SK-N-SH treated with all-trans-retinoic acid at 6 μM for 48 hours (cell line): ENCODE data around the gene SLX4IP.
A peak's percentile ranks its signal among the peaks of the same experiment; 100 is the strongest.

Source experiments
- ATAC-seq: fragments of 200-7000 bp; cut with Tn5 transposase; 3 replicates; pipeline ENCODE4 v1.9.1; 2020; ENCODE audit warnings: mild to moderate bottlenecking, moderate library complexity
- ARNTL ChIP-seq: fragments of 450-650 bp; formaldehyde crosslinking; IDR thresholded peaks from 2 replicates; pipeline ENCODE4 v1.5.0; 2020; ENCODE audit warnings: low read depth, mild to moderate bottlenecking, moderate library complexity, borderline replicate concordance
- CREB5 ChIP-seq: fragments of 250-450 bp; sonication (Bioruptor Pico); IDR thresholded peaks from 2 replicates; pipeline ENCODE4 v1.5.1; 2020; ENCODE audit warnings: low read depth, mild to moderate bottlenecking, moderate library complexity
- CSRNP3 ChIP-seq: fragments of 250-450 bp; sonication (Bioruptor Pico); IDR thresholded peaks from 2 replicates; pipeline ENCODE4 v1.5.1; 2021; ENCODE audit warnings: mild to moderate bottlenecking, moderate library complexity
- GLIS3 ChIP-seq: fragments of 250-450 bp; sonication (Bioruptor Pico); IDR thresholded peaks from 2 replicates; pipeline ENCODE4 v1.5.0; 2020; ENCODE audit warnings: mild to moderate bottlenecking, moderate library complexity
- ISL1 ChIP-seq: fragments of 250-450 bp; sonication (Bioruptor Pico); IDR thresholded peaks from 2 replicates; pipeline ENCODE4 v2.1.2; 2022; ENCODE audit warnings: mild to moderate bottlenecking, moderate library complexity
- OSR1 ChIP-seq: fragments of 250-450 bp; sonication (Bioruptor Pico); IDR thresholded peaks from 2 replicates; pipeline ENCODE4 v1.8.0; 2022; ENCODE audit warnings: moderate library complexity, mild to moderate bottlenecking, inconsistent platforms
- PATZ1 ChIP-seq: fragments of 250-450 bp; sonication (Bioruptor Pico); IDR thresholded peaks from 2 replicates; pipeline ENCODE4 v1.8.0; 2020; ENCODE audit warnings: mild to moderate bottlenecking, moderate library complexity, borderline replicate concordance
- POU6F1 ChIP-seq: fragments of 250-450 bp; sonication (Bioruptor Pico); IDR thresholded peaks from 2 replicates; pipeline ENCODE4 v1.8.0; 2021; ENCODE audit warnings: low read depth, mild to moderate bottlenecking, moderate library complexity, borderline replicate concordance
- RARB ChIP-seq: fragments of 250-450 bp; sonication (Bioruptor Pico); IDR thresholded peaks from 2 replicates; pipeline ENCODE4 v1.8.0; 2021; ENCODE audit warnings: mild to moderate bottlenecking, moderate library complexity
- SNAI2 ChIP-seq: fragments of 250-450 bp; sonication (Bioruptor Pico); IDR thresholded peaks from 2 replicates; pipeline ENCODE4 v1.5.0; 2020; ENCODE audit warnings: mild to moderate bottlenecking, moderate library complexity
- TOX ChIP-seq: fragments of 250-450 bp; sonication (Bioruptor Pico); IDR thresholded peaks from 2 replicates; pipeline ENCODE4 v1.8.0; 2021; ENCODE audit warnings: mild to moderate bottlenecking, moderate library complexity, borderline replicate concordance
- TSHZ2 ChIP-seq: fragments of 250-450 bp; sonication (Bioruptor Pico); IDR thresholded peaks from 2 replicates; pipeline ENCODE4 v1.5.0; 2020; ENCODE audit warnings: mild to moderate bottlenecking, moderate library complexity
- ZC3H10 ChIP-seq: fragments of 250-450 bp; sonication (Bioruptor Pico); IDR thresholded peaks from 2 replicates; pipeline ENCODE4 v1.5.1; 2021; ENCODE audit warnings: mild to moderate bottlenecking, moderate library complexity
- ZFP3 ChIP-seq: fragments of 250-450 bp; sonication (Bioruptor Pico); IDR thresholded peaks from 2 replicates; pipeline ENCODE4 v1.5.0; 2020; ENCODE audit warnings: mild to moderate bottlenecking, moderate library complexity
- ZFP30 ChIP-seq: fragments of 450-650 bp; formaldehyde crosslinking; IDR thresholded peaks from 2 replicates; pipeline ENCODE4 v1.5.0; 2022; ENCODE audit warnings: mild to moderate bottlenecking, moderate library complexity
- ZNF565 ChIP-seq: fragments of 450-650 bp; formaldehyde crosslinking; conservative IDR thresholded peaks from 2 replicates; pipeline ENCODE4 v1.5.0; 2020; ENCODE audit warnings: low read depth, mild to moderate bottlenecking, moderate library complexity
- ZNF70 ChIP-seq: fragments of 450-650 bp; formaldehyde crosslinking; IDR thresholded peaks from 2 replicates; pipeline ENCODE4 v1.5.0; 2020; ENCODE audit warnings: mild to moderate bottlenecking, moderate library complexity

SLX4IP gene

GRCh38 chr20:10662661-10663458 is 227.8 kb downstream of the SLX4IP start:
- ATAC-seq, result no peak
- TF ChIP-seq ISL1 (no peak), ARNTL (CRISPR knock-in tag) (no peak), ZNF565 (CRISPR knock-in tag) (no peak), ZNF70 (CRISPR knock-in tag) (no peak), PATZ1 (no peak), OSR1 (CRISPR knock-in tag) (no peak), GLIS3 (CRISPR knock-in tag) (no peak), ZFP30 (CRISPR knock-in tag) (no peak), CSRNP3 (CRISPR knock-in tag) (no peak), TSHZ2 (CRISPR knock-in tag) (no peak)
- TF ChIP-seq, all 23 proteins: peak for 0

GRCh38 chr20:10663756-10664155 is 228.7 kb downstream of the SLX4IP start:
- no peak for ATAC-seq
- TF ChIP-seq SNAI2 (CRISPR knock-in tag), result no peak
- no peak for TF ChIP-seq ZNF70 (CRISPR knock-in tag)
- no peak for TF ChIP-seq ZFP30 (CRISPR knock-in tag)
- no peak for TF ChIP-seq POU6F1 (CRISPR knock-in tag)
- no peak for TF ChIP-seq GLIS3 (CRISPR knock-in tag)
- TF ChIP-seq CREB5 (CRISPR knock-in tag), result no peak
- TF ChIP-seq OSR1 (CRISPR knock-in tag), result no peak
- TF ChIP-seq ZC3H10 (CRISPR knock-in tag), result no peak
- TF ChIP-seq ISL1, result no peak

GRCh38 chr20:10665027-10665561 is 230.0 kb downstream of the SLX4IP start:
- ATAC-seq, result peak; percentile 51
- no peak for TF ChIP-seq ARNTL (CRISPR knock-in tag)
- no peak for TF ChIP-seq TOX (CRISPR knock-in tag)
- TF ChIP-seq ZFP3 (CRISPR knock-in tag), result no peak
- no peak for TF ChIP-seq ISL1
- no peak for TF ChIP-seq CREB5 (CRISPR knock-in tag)
- no peak for TF ChIP-seq RARB (CRISPR knock-in tag)
- TF ChIP-seq TSHZ2 (CRISPR knock-in tag), result no peak
- no peak for TF ChIP-seq PATZ1
- TF ChIP-seq POU6F1 (CRISPR knock-in tag), result no peak
- no peak for TF ChIP-seq ZNF70 (CRISPR knock-in tag)
